DND-41 (cell line): ENCODE measurements around the gene OSBP2.

Experiments
- ATAC-seq: fragments of 200-7000 bp; cut with Tn5 transposase; 3 replicates; pipeline ENCODE4 v1.9.1; 2021; ENCODE audit warnings: low read depth; ENCODE audit not compliant: insufficient read depth
- DNase-seq: peaks from one replicate; pipeline ENCODE4 v3.0.0-alpha.2; 2020
- H2AFZ ChIP-seq: 2 replicates; pipeline ENCODE4 v1.6.0; 2012; ENCODE audit warnings: low read depth, low read length
- H3K27ac ChIP-seq: 2 replicates; pipeline ENCODE4 v1.5.1; 2012; ENCODE audit warnings: low read length, inconsistent platforms
- H3K27me3 ChIP-seq: fragments of 200-600 bp; sonication (generic); 2 replicates; pipeline ENCODE4 v1.6.0; 2012; ENCODE audit warnings: low read length, mild to moderate bottlenecking, inconsistent platforms; ENCODE audit not compliant: insufficient read depth, poor library complexity
- H3K36me3 ChIP-seq: 2 replicates; pipeline ENCODE4 v1.5.1; 2012; ENCODE audit warnings: low read length, inconsistent platforms; ENCODE audit not compliant: insufficient read depth
- H3K4me1 ChIP-seq: 2 replicates; pipeline ENCODE4 v1.5.1; 2012; ENCODE audit warnings: mild to moderate bottlenecking, low read length; ENCODE audit not compliant: insufficient read depth
- H3K4me2 ChIP-seq: 2 replicates; pipeline ENCODE4 v1.6.0; 2012; ENCODE audit warnings: mild to moderate bottlenecking, moderate library complexity, low read length, inconsistent platforms; ENCODE audit not compliant: insufficient read depth
- H3K4me3 ChIP-seq, 2 experiments: fragments of 200-600 bp in 1 of 2; shearing (Covaris generic) in 1 of 2; 2 replicates each; pipeline ENCODE4 v1.5.1; 2012 to 2016; ENCODE audit warnings: inconsistent platforms in 2 of 2, low read length in 2 of 2, mild to moderate bottlenecking in 2 of 2, low read depth in 1 of 2, moderate library complexity in 1 of 2
- H3K79me2 ChIP-seq: 2 replicates; pipeline ENCODE4 v1.6.0; 2012; ENCODE audit warnings: low read length, inconsistent platforms; ENCODE audit not compliant: insufficient read depth
- H3K9ac ChIP-seq: 2 replicates; pipeline ENCODE4 v1.6.0; 2012; ENCODE audit warnings: low read depth, mild to moderate bottlenecking, inconsistent platforms, low read length, moderate library complexity
- H3K9me3 ChIP-seq: 2 replicates; pipeline ENCODE4 v1.5.1; 2012; ENCODE audit warnings: low read length, moderate library complexity, mild to moderate bottlenecking, inconsistent platforms; ENCODE audit not compliant: insufficient read depth, severe bottlenecking
- H4K20me1 ChIP-seq: 2 replicates; pipeline ENCODE4 v1.6.0; 2012; ENCODE audit warnings: low read length; ENCODE audit not compliant: insufficient read depth
- CTCF ChIP-seq: IDR thresholded peaks from 2 replicates; pipeline ENCODE4 v1.5.1; 2012; ENCODE audit warnings: borderline replicate concordance, low read length, moderate library complexity, mild to moderate bottlenecking; ENCODE audit not compliant: poor library complexity, severe bottlenecking; ENCODE audit errors: extremely low read depth
- EZH2 ChIP-seq: IDR thresholded peaks from 3 replicates; pipeline ENCODE4 v1.6.1; 2012; ENCODE audit warnings: borderline replicate concordance, low read depth, mild to moderate bottlenecking, moderate library complexity, low read length, inconsistent platforms; ENCODE audit not compliant: severe bottlenecking

OSBP2 gene

GRCh38 chr22:30921108-30921507, 226.4 kb downstream of the OSBP2 start:
- Histone ChIP-seq H3K9ac (no peak overlapping the region), H3K4me1 (no peaks in the 10 kb centered on the region; the same call in 1 of the 2 replicates), H3K27me3 (no peaks in the 10 kb centered on the region), H4K20me1 (no peaks in the 10 kb centered on the region), H3K27ac (no peak overlapping the region), H2AFZ (no peak overlapping the region), H3K4me3 (no peak overlapping the region), H3K36me3 (peaks cover 9% of the 10 kb centered on the region), H3K4me2 (no peak overlapping the region), H3K9me3 (no peaks in the 10 kb centered on the region), H3K79me2 (no peaks in the 10 kb centered on the region)
- ATAC-seq (no peak), DNase-seq (no peak)
- no peak for TF ChIP-seq EZH2

GRCh38 chr22:30922151-30922611, 227.5 kb downstream of the OSBP2 start:
- Histone ChIP-seq H3K9me3 (no peaks in the 10 kb centered on the region), H3K4me3 (no peak overlapping the region), H3K79me2 (no peaks in the 10 kb centered on the region), H4K20me1 (no peaks in the 10 kb centered on the region), H3K4me2 (no peak overlapping the region), H3K36me3 (peaks cover 18% of the 10 kb centered on the region), H3K9ac (no peak overlapping the region), H3K27ac (no peak overlapping the region), H2AFZ (no peak overlapping the region), H3K27me3 (no peaks in the 10 kb centered on the region), H3K4me1 (no peaks in the 10 kb centered on the region; the same call in 1 of the 2 replicates)
- DNase-seq (no peak), ATAC-seq (no peak)
- TF ChIP-seq CTCF (no peak), EZH2 (no peak)

- Histone ChIP-seq H4K20me1 (no peaks in the 10 kb centered on the region; the same call in 1 of the 2 replicates), H3K27ac (no peak overlapping the region), H3K79me2 (no peaks in the 10 kb centered on the region), H3K4me1 (no peaks in the 10 kb centered on the region; the same call in 1 of the 2 replicates), H3K9me3 (no peaks in the 10 kb centered on the region), H2AFZ (no peak overlapping the region), H3K4me3 (no peak overlapping the region), H3K27me3 (no peaks in the 10 kb centered on the region), H3K4me2 (no peak overlapping the region), H3K9ac (no peak overlapping the region), H3K36me3 (peaks cover 29% of the 10 kb centered on the region)
- DNase-seq (no peak), ATAC-seq (no peak)
- TF ChIP-seq EZH2 (no peak), CTCF (no peak)
These were observed 228.7 kb downstream of the OSBP2 start for GRCh38 chr22:30923168-30923900.

GRCh38 chr22:30925667-30926066, 231.0 kb downstream of the OSBP2 start:
- Histone ChIP-seq H3K4me1 (no peaks in the 10 kb centered on the region), H3K9ac (no peak overlapping the region), H3K4me3 (no peak overlapping the region), H3K27me3 (no peaks in the 10 kb centered on the region), H3K4me2 (no peak overlapping the region), H3K36me3 (peaks cover 41% of the 10 kb centered on the region), H3K9me3 (no peaks in the 10 kb centered on the region), H3K79me2 (no peaks in the 10 kb centered on the region), H3K27ac (no peak overlapping the region), H2AFZ (no peak overlapping the region), H4K20me1 (no peaks in the 10 kb centered on the region; the same call in none of the 2 replicates)
- TF ChIP-seq EZH2 (no peak), CTCF (no peak)
- ATAC-seq (no peak), DNase-seq (no peak)
